Type B pancreatic cell (in vitro differentiated cells): Measurements from ENCODE around the gene CNKSR3. TPM values are rescaled to one million over a fixed set of nuclear protein-coding genes. Genes with fewer than 3 reads are reported as not detected.
A peak's percentile ranks its signal among the peaks of the same experiment; 100 is the strongest.

Experiments
- DNase-seq: peaks from one replicate; pipeline ENCODE4 v3.0.0; 2021; ENCODE audit warnings: mixed read lengths; ENCODE audit not compliant: unreplicated experiment; ENCODE audit errors: extremely low spot score
- H3K27ac Mint-ChIP-seq: 2 replicates; pipeline ENCODE4 v1.8.0; 2021; ENCODE audit warnings: mild to moderate bottlenecking, mixed read lengths
- H3K27me3 Mint-ChIP-seq: 2 replicates; pipeline ENCODE4 v1.8.0; 2021; ENCODE audit warnings: mixed read lengths
- H3K36me3 Mint-ChIP-seq: 2 replicates; pipeline ENCODE4 v1.8.0; 2021; ENCODE audit warnings: mixed read lengths
- H3K4me1 Mint-ChIP-seq: one replicate; pipeline ENCODE4 v1.8.0; 2021; ENCODE audit warnings: mixed read lengths; ENCODE audit not compliant: unreplicated experiment
- H3K4me3 Mint-ChIP-seq: 2 replicates; pipeline ENCODE4 v1.8.0; 2021; ENCODE audit warnings: mild to moderate bottlenecking, mixed read lengths
- H3K9me3 Mint-ChIP-seq: 2 replicates; pipeline ENCODE4 v1.8.0; 2021; ENCODE audit warnings: mixed read lengths
- CTCF ChIP-seq: fragments of 200-600 bp; sonication (generic); conservative IDR thresholded peaks from 2 replicates; pipeline ENCODE4 v1.5.0; 2021; ENCODE audit warnings: antibody characterized with exemption, mild to moderate bottlenecking
- total RNA-seq: library from RNA; stranded (reverse); gene quantifications from 2 replicates; pipeline ENCODE4 v1.2.1, GENCODE V29; 2021; ENCODE audit warnings: low replicate concordance

The CNKSR3 gene
- total RNA-seq, 1 donor from 2014 or later, result 31.0 TPM

- peaks cover 43% of the 10 kb centered on the region for H3K36me3 Mint-ChIP-seq
- no peaks in the 10 kb centered on the region for H3K9me3 Mint-ChIP-seq
- H3K4me1 Mint-ChIP-seq, result peaks cover 8% of the 10 kb centered on the region
- no peak for TF ChIP-seq CTCF
- H3K4me3 Mint-ChIP-seq, result no peak overlapping the region
- peak overlapping the region; percentile 17 for H3K27ac Mint-ChIP-seq
- H3K27me3 Mint-ChIP-seq, result no peaks in the 10 kb centered on the region
- no peak for DNase-seq
Observed at GRCh38 chr6:154402081-154402780, 108.3 kb downstream of the CNKSR3 start.

GRCh38 chr6:154399097-154399496 is 111.4 kb downstream of the CNKSR3 start:
- DNase-seq, result no peak
- H3K27ac Mint-ChIP-seq, result no peak overlapping the region
- TF ChIP-seq CTCF, result no peak

GRCh38 chr6:154397491-154398195 is 112.8 kb downstream of the CNKSR3 start:
- peaks cover 13% of the 10 kb centered on the region for H3K4me1 Mint-ChIP-seq
- no peaks in the 10 kb centered on the region for H3K27me3 Mint-ChIP-seq
- no peak for DNase-seq
- H3K36me3 Mint-ChIP-seq, result peaks cover 29% of the 10 kb centered on the region
- no peak overlapping the region for H3K27ac Mint-ChIP-seq
- no peaks in the 10 kb centered on the region for H3K9me3 Mint-ChIP-seq
- H3K4me3 Mint-ChIP-seq, result no peak overlapping the region
- no peak for TF ChIP-seq CTCF

More at GRCh38 chr6:154399097-154399496, 111.4 kb downstream of the CNKSR3 start:
- Mint-ChIP-seq H3K4me1 (peaks cover 13% of the 10 kb centered on the region), H3K36me3 (peaks cover 29% of the 10 kb centered on the region), H3K9me3 (no peaks in the 10 kb centered on the region), H3K4me3 (no peak overlapping the region), H3K27me3 (no peaks in the 10 kb centered on the region)

GRCh38 chr6:154395878-154396277 is 114.6 kb downstream of the CNKSR3 start:
- H3K4me1 Mint-ChIP-seq, result peaks cover 4% of the 10 kb centered on the region
- H3K4me3 Mint-ChIP-seq, result no peak overlapping the region
- TF ChIP-seq CTCF, result no peak
- H3K27me3 Mint-ChIP-seq, result no peaks in the 10 kb centered on the region
- no peaks in the 10 kb centered on the region for H3K9me3 Mint-ChIP-seq
- no peak for DNase-seq
- H3K27ac Mint-ChIP-seq, result no peak overlapping the region
- H3K36me3 Mint-ChIP-seq, result peaks cover 18% of the 10 kb centered on the region

GRCh38 chr6:154395316-154395715 is 115.2 kb downstream of the CNKSR3 start:
- no peak overlapping the region for H3K27ac Mint-ChIP-seq
- no peak for TF ChIP-seq CTCF
- H3K36me3 Mint-ChIP-seq, result peaks cover 18% of the 10 kb centered on the region
- H3K4me1 Mint-ChIP-seq, result peaks cover 4% of the 10 kb centered on the region
- H3K9me3 Mint-ChIP-seq, result no peaks in the 10 kb centered on the region
- no peak overlapping the region for H3K4me3 Mint-ChIP-seq
- no peaks in the 10 kb centered on the region for H3K27me3 Mint-ChIP-seq
- no peak for DNase-seq
